K562 (cell line): ENCODE results near the gene CFAP251. TPM values are rescaled to one million over a fixed set of nuclear protein-coding genes. Genes with fewer than 3 reads are reported as not detected.
A peak's percentile ranks its signal among the peaks of the same experiment; 100 is the strongest.

Source experiments
- ATAC-seq: fragments of 200-7000 bp; cut with Tn5 transposase; 3 replicates; pipeline ENCODE4 v1.9.1; 2020; ENCODE audit warnings: moderate library complexity
- BruUV-seq: library from RNA; stranded (reverse); fragments of 400-500 nt; replicated peaks from 2 replicates; lab custom pipeline; 2021; lab: Mats Ljungman, UMichigan
- CTCF ChIA-PET: fragments of 300-600 bp; formaldehyde crosslinking; extraction: SDS; loops from one replicate; lab custom pipeline; 2021; ENCODE audit warnings: low intra/inter-chr PET ratio; lab: Yijun Ruan, JAX
- POLR2A ChIA-PET: fragments of 300-600, 350-650 bp; sonication (Branson Sonifier 250); formaldehyde crosslinking; extraction: SDS; loops from one replicate; lab custom pipeline; 2021; ENCODE audit warnings: antibody characterized with exemption, inconsistent platforms; lab: Yijun Ruan, JAX
- DNase-seq, 4 experiments: peaks; one replicate each; pipeline versions ENCODE4 v3.0.0 to v3.0.0-alpha.2; 2011 to 2018; ENCODE audit warnings: low spot score in 3 of 4, mixed read lengths in 3 of 4; ENCODE audit errors: extremely low read depth in 1 of 4
- FAIRE-seq: peaks from 2 replicates; lab custom pipeline; 2011; peaks lifted over from hg19 to GRCh38; lab: Jason Lieb, UNC
- H2AFZ ChIP-seq: 2 replicates; pipeline ENCODE4 v1.6.0; 2011; ENCODE audit warnings: low read depth, low read length, control low read depth, inconsistent platforms
- H3K27ac ChIP-seq: fragments of 200-600 bp; 3 replicates; pipeline ENCODE4 v1.8.0; 2011; ENCODE audit warnings: low read depth, mild to moderate bottlenecking, control low read depth, inconsistent platforms, low read length, moderate library complexity, mixed read lengths; ENCODE audit errors: extremely low read depth
- H3K27me3 ChIP-seq, 2 experiments: fragments of 300-600 bp in 1 of 2; 2 replicates in 1 of 2; 3 replicates in 1 of 2; pipeline versions ENCODE4 v1.6.0 to v1.8.0; 2011; ENCODE audit warnings: inconsistent platforms in 2 of 2, low read length in 2 of 2, mild to moderate bottlenecking in 1 of 2, mixed read lengths in 1 of 2, moderate library complexity in 1 of 2; ENCODE audit not compliant: control insufficient read depth in 2 of 2, insufficient read depth in 2 of 2
- H3K36me3 ChIP-seq: fragments of 300-600 bp; 3 replicates; pipeline ENCODE4 v1.8.0; 2011; ENCODE audit warnings: mild to moderate bottlenecking, low read length, inconsistent platforms; ENCODE audit not compliant: control insufficient read depth, insufficient read depth
- H3K4me1 ChIP-seq, 2 experiments: fragments of 200-600 bp in 1 of 2; replicated peaks in 1 of 2; 2 replicates in 1 of 2; 3 replicates in 1 of 2; pipeline versions ENCODE4 v1.5.1 to v1.8.0; 2011; ENCODE audit warnings: inconsistent platforms in 2 of 2, low read length in 2 of 2, mild to moderate bottlenecking in 1 of 2, mixed read lengths in 1 of 2, moderate library complexity in 1 of 2; ENCODE audit not compliant: control insufficient read depth in 2 of 2, insufficient read depth in 2 of 2
- H3K4me2 ChIP-seq: 2 replicates; pipeline ENCODE4 v1.6.1; 2011; ENCODE audit warnings: low read length, control low read depth, inconsistent platforms, mixed read lengths; ENCODE audit not compliant: insufficient read depth
- H3K4me3 ChIP-seq: fragments of 200-600 bp; sonication (generic), shearing (Covaris generic); 2 replicates; pipeline ENCODE4 v1.5.1; 2016; ENCODE audit warnings: control low read depth, inconsistent platforms
- H3K79me2 ChIP-seq: fragments of 200-600 bp; 3 replicates; pipeline ENCODE4 v1.8.0; 2011; ENCODE audit warnings: low read length, inconsistent platforms; ENCODE audit not compliant: control insufficient read depth, insufficient read depth
- H3K9ac ChIP-seq, 2 experiments: 2 replicates each; pipeline versions ENCODE4 v1.6.0 to v1.6.1; 2011; ENCODE audit warnings: low read depth in 2 of 2, low read length in 2 of 2, control low read depth in 1 of 2, inconsistent platforms in 1 of 2, mild to moderate bottlenecking in 1 of 2, mixed read lengths in 1 of 2; ENCODE audit not compliant: insufficient read depth in 1 of 2
- H3K9me1 ChIP-seq: one replicate; pipeline ENCODE4 v1.6.0; 2011; ENCODE audit warnings: inconsistent platforms, mild to moderate bottlenecking, low read length, moderate library complexity; ENCODE audit not compliant: control insufficient read depth, insufficient read depth
- H3K9me3 ChIP-seq: replicated peaks from 2 replicates; pipeline ENCODE4 v1.5.1; 2011; ENCODE audit warnings: low read depth, low read length, inconsistent platforms; ENCODE audit not compliant: control insufficient read depth, insufficient read depth
- H4K20me1 ChIP-seq: replicated peaks from 2 replicates; pipeline ENCODE4 v1.6.1; 2011; ENCODE audit warnings: low read length, inconsistent platforms, mixed read lengths; ENCODE audit not compliant: control insufficient read depth, insufficient read depth
- KLF13 ChIP-seq: fragments of 450-650 bp; IDR thresholded peaks from 2 replicates; pipeline ENCODE4 v1.6.1; 2016; ENCODE audit warnings: missing genetic modification characterization, low read depth, mild to moderate bottlenecking, missing compliant biosample characterization, moderate library complexity, borderline replicate concordance
- NR3C1 ChIP-seq: sonication (generic); formaldehyde crosslinking; IDR thresholded peaks from 2 replicates; pipeline ENCODE4 v1.8.1; 2022; ENCODE audit warnings: missing genetic modification reagents
- PATZ1 ChIP-seq: fragments of 250-450 bp; sonication (Bioruptor Pico); IDR thresholded peaks from 2 replicates; pipeline ENCODE4 v1.5.0; 2020; ENCODE audit warnings: mild to moderate bottlenecking, borderline replicate concordance
- POLR2G ChIP-seq: fragments of 200-400 bp; formaldehyde crosslinking; IDR thresholded peaks from 2 replicates; pipeline ENCODE4 v1.6.1; 2017; ENCODE audit warnings: low read depth, mild to moderate bottlenecking, antibody characterized with exemption, low read length, moderate library complexity
- RBM25 ChIP-seq: fragments of 200-400 bp; formaldehyde crosslinking; IDR thresholded peaks from 2 replicates; pipeline ENCODE4 v1.6.1; 2018; ENCODE audit warnings: low read length, low read depth, moderate library complexity; ENCODE audit not compliant: severe bottlenecking
- SPI1 ChIP-seq: IDR thresholded peaks from 2 replicates; pipeline ENCODE4 v1.6.1; 2011; ENCODE audit warnings: low read depth, low read length, control low read depth, borderline replicate concordance
- TAL1 ChIP-seq: fragments of 450-650 bp; IDR thresholded peaks from 2 replicates; pipeline ENCODE4 v1.6.1; 2016; ENCODE audit warnings: mild to moderate bottlenecking
- ZNF511 ChIP-seq: sonication (generic); formaldehyde crosslinking; IDR thresholded peaks from 2 replicates; pipeline ENCODE4 v1.8.0; 2022; ENCODE audit warnings: mild to moderate bottlenecking, missing genetic modification reagents
- WGBS: fragments of 100-300 bp; shearing (Covaris generic); methylation state at CpG from one replicate; pipeline ENCODE4 v1.1.6; 2016; ENCODE audit warnings: low coverage, mixed read lengths; ENCODE audit not compliant: insufficient coverage; ENCODE audit errors: missing lambda C conversion rate; 5-methylcytosine and 5-hydroxymethylcytosine counted together
- in situ Hi-C: fragments of 300-500 bp; cut with MboI; formaldehyde crosslinking; loops from 4 replicates; pipeline ENCODE4 v1.15.0; 2018; ENCODE audit warnings: inconsistent platforms, mixed read lengths
- intact Hi-C: fragments of 100-400 bp; cut with micrococcal nuclease; formaldehyde crosslinking; loops from 2 replicates; pipeline ENCODE4 v1.14.2; 2022
- polyA plus RNA-seq, 8 experiments: library from polyadenylated mRNA; depleted of rRNA in 4 of 8; stranded (reverse) in 5 of 8; unstranded in 3 of 8; fragments of >200 nt; fragmentation: Nextera tagmentation in 2 of 8; fragmentation: Illumina TruSeq in 1 of 8; extraction: Ambion mirVana in 2 of 8; extraction: Trizol in 1 of 8; gene quantifications; 2 replicates each; pipeline versions ENCODE4 v1.2.1 to v1.2.3, GENCODE V29; 2011 to 2014; ENCODE audit warnings: inconsistent platforms in 1 of 8, missing spikeins in 1 of 8
- total RNA-seq, 7 experiments: library from RNA; depleted of rRNA in 6 of 7; stranded (reverse); fragments of >200 nt in 6 of 7; fragmentation: Illumina TruSeq in 2 of 7; extraction: Trizol in 2 of 7; gene quantifications; 2 replicates each; pipeline versions ENCODE4 v1.2.1 to v1.2.3, GENCODE V29; 2011 to 2021; ENCODE audit warnings: low replicate concordance in 1 of 7
- TF ChIP-seq, protein P1 (sequence below): fragments of 450-650 bp; IDR thresholded peaks from 2 replicates; pipeline ENCODE4 v1.6.1; 2018; ENCODE audit not compliant: partially characterized antibody

The CFAP251 gene
- total and polyA plus RNA-seq, 9 of the 15 experiments (the other 6 are each of a cell fraction or from before 2014, with no cell fraction given), result 16.6 to 31.0 (median 19.1) TPM

DNA sequence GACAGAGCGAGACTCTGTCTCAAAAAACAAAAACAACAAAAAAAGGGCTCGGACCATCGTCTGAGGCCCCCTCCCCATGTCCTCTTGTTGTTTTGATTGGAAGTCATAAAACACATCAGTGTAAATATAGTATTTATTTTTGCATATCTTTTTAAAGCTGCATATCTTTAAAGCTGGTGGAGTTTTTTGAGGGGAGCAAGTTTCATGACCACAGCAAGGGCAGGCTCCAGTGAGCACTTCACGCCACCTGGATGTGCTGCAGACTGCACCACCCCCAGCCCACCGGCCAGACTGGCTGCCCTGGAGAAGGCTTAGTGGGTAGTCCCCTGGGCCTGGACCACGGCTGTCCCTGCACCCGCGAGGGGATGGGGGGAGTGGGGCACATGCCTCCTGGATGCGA is 91.3 kb downstream of the CFAP251 start (continued):
- no peak for TF ChIP-seq ZNF511
- TF ChIP-seq PATZ1 (CRISPR knock-in tag), result no peak

GRCh38 chr12:122012184-122012583 is 93.8 kb downstream of the CFAP251 start:
- H3K36me3 ChIP-seq, result no peaks in the 10 kb centered on the region
- no peak overlapping the region for H3K4me2 ChIP-seq
- FAIRE-seq (peak; percentile 15), DNase-seq (no peak), ATAC-seq (no peak)
- H3K4me3 ChIP-seq, result no peak overlapping the region
- H3K27me3 ChIP-seq, result peaks cover 0 to 8% of the 10 kb centered on the region in 2 experiments; a peak in 1 of 5 replicates
- no peak overlapping the region for H3K9ac ChIP-seq
- BruUV-seq, result no TSS peak
- H3K27ac ChIP-seq, result no peak overlapping the region
- ChIA-PET CTCF (no interaction called here), POLR2A (interaction anchor here (1.1 to 1.6 kb wide), 2 partner anchors 9 kb away, joined by 4 to 7 read pairs; partner anchors contain the start of gene BCL7A)
- peaks cover 5 to 6% of the 10 kb centered on the region in 2 experiments for H3K4me1 ChIP-seq
- H3K79me2 ChIP-seq, result no peaks in the 10 kb centered on the region
- no peaks in the 10 kb centered on the region for H3K9me1 ChIP-seq
- no peaks in the 10 kb centered on the region for H3K9me3 ChIP-seq
- no peak overlapping the region for H2AFZ ChIP-seq
- in situ Hi-C loops, result no loop called here
- no peaks in the 10 kb centered on the region for H4K20me1 ChIP-seq
- intact Hi-C loops, result no loop called here
- WGBS, result 48% methylated on average over 6 of the region's 6 CpGs
- TF ChIP-seq TAL1 (no peak), NR3C1 (CRISPR knock-in tag) (no peak), POLR2G (no peak), SPI1 (0 out of 2 replicates have a peak, but pooled peaks have one; percentile 2), KLF13 (tag) (no peak), RBM25 (peak; percentile 27)
- TF ChIP-seq, protein P1, sequence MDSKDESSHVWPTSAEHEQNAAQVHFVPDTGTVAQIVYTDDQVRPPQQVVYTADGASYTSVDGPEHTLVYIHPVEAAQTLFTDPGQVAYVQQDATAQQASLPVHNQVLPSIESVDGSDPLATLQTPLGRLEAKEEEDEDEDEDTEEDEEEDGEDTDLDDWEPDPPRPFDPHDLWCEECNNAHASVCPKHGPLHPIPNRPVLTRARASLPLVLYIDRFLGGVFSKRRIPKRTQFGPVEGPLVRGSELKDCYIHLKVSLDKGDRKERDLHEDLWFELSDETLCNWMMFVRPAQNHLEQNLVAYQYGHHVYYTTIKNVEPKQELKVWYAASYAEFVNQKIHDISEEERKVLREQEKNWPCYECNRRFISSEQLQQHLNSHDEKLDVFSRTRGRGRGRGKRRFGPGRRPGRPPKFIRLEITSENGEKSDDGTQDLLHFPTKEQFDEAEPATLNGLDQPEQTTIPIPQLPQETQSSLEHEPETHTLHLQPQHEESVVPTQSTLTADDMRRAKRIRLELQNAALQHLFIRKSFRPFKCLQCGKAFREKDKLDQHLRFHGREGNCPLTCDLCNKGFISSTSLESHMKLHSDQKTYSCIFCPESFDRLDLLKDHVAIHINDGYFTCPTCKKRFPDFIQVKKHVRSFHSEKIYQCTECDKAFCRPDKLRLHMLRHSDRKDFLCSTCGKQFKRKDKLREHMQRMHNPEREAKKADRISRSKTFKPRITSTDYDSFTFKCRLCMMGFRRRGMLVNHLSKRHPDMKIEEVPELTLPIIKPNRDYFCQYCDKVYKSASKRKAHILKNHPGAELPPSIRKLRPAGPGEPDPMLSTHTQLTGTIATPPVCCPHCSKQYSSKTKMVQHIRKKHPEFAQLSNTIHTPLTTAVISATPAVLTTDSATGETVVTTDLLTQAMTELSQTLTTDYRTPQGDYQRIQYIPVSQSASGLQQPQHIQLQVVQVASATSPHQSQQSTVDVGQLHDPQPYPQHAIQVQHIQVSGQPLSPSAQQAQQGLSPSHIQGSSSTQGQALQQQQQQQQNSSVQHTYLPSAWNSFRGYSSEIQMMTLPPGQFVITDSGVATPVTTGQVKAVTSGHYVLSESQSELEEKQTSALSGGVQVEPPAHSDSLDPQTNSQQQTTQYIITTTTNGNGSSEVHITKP, result no peak
